Measurements from ENCODE around the gene INSYN2B. TPM values are rescaled to one million over a fixed set of nuclear protein-coding genes. Genes with fewer than 3 reads are reported as not detected.

The INSYN2B gene
- total and polyA plus RNA-seq, 2 donors (not counting 1 experiment from before 2014, with no cell fraction given), result not detected

DNA sequence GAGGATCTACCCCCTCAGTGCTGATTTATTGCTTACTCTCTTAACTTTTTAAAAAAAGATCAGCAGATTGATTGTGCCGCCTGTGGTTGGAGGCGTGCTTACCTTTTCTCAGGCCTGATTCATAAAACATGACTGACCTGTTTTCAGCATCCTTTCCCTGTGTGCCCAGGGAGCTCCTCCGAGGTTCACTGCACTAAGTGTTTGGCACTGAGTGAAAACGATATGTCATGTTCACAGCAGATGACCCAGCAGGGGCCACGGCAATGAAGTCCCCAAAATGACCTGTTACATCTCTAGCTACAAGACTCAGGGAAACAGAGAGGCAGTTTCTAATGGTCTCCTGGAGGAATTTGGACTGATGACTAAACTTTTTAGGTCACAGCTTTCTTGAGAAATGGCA, 69.9 kb downstream of the INSYN2B start:
- intact Hi-C loops (cut with micrococcal nuclease), result no loop called here
- Histone ChIP-seq H3K9me3 (ENCODE audit: control extremely low read depth in 1 of 3, control insufficient read depth in 2 of 3, insufficient read depth in 1 of 3, low read length in 2 of 3) (no peaks in the 10 kb centered on the region), H3K27me3 (replicated peaks in 1 of 4; ENCODE audit: control extremely low read depth in 1 of 4, control insufficient read depth in 3 of 4, insufficient read depth in 4 of 4, low read length in 3 of 4) (no peaks in the 10 kb centered on the region), H3K36me3 (replicated peaks in 1 of 2; ENCODE audit: control extremely low read depth in 1 of 2, control insufficient read depth in 1 of 2, extremely low read depth in 1 of 2, insufficient read depth in 2 of 2, low read length in 1 of 2) (peaks cover 4 to 5% of the 10 kb centered on the region in 2 experiments), H3K4me1 (ENCODE audit: control insufficient read depth in 2 of 2, insufficient read depth in 2 of 2, low read length in 2 of 2) (no peaks in the 10 kb centered on the region), H3K4me3 (ENCODE audit: control extremely low read depth in 1 of 5, extremely low read depth in 1 of 5, insufficient read depth in 1 of 5, low read depth in 2 of 5, low read length in 4 of 5) (no peak overlapping the region), H3K9ac (ENCODE audit: low read length) (no peak overlapping the region), H3K4me2 (replicated peaks; ENCODE audit: low read depth, low read length, poor library complexity, severe bottlenecking) (no peak overlapping the region), H2AFZ (ENCODE audit: insufficient read depth, low read depth, low read length, poor library complexity, severe bottlenecking) (no peak overlapping the region), H4K20me1 (ENCODE audit: control insufficient read depth, insufficient read depth, low read length, poor library complexity, severe bottlenecking) (peaks cover 22% of the 10 kb centered on the region), H3K27ac (ENCODE audit: low read length in 2 of 2) (no peak overlapping the region), H3K79me2 (ENCODE audit: control insufficient read depth, insufficient read depth, low read length) (peaks cover 9% of the 10 kb centered on the region)
- Mint-ChIP-seq H3K4me3 (no peak overlapping the region), H3K27ac (no peak overlapping the region), H3K9me3 (ENCODE audit: insufficient read depth) (no peaks in the 10 kb centered on the region), H3K4me1 (no peaks in the 10 kb centered on the region), H3K27me3 (no peaks in the 10 kb centered on the region)
- ATAC-seq (ENCODE audit: low read depth) (no peak), DNase-seq (no peak)
- ChIA-PET POLR2A (no interaction called here), CTCF (no interaction called here)
- WGBS (ENCODE audit: insufficient coverage), result 100% methylated on average over 5 of the region's 5 CpGs
- TF ChIP-seq EZH2 (IDR thresholded peaks at IDR 0.05; ENCODE audit: borderline replicate concordance, insufficient read depth, low read depth, low read length, poor library complexity, severe bottlenecking), result no peak
- TF ChIP-seq, protein P1, sequence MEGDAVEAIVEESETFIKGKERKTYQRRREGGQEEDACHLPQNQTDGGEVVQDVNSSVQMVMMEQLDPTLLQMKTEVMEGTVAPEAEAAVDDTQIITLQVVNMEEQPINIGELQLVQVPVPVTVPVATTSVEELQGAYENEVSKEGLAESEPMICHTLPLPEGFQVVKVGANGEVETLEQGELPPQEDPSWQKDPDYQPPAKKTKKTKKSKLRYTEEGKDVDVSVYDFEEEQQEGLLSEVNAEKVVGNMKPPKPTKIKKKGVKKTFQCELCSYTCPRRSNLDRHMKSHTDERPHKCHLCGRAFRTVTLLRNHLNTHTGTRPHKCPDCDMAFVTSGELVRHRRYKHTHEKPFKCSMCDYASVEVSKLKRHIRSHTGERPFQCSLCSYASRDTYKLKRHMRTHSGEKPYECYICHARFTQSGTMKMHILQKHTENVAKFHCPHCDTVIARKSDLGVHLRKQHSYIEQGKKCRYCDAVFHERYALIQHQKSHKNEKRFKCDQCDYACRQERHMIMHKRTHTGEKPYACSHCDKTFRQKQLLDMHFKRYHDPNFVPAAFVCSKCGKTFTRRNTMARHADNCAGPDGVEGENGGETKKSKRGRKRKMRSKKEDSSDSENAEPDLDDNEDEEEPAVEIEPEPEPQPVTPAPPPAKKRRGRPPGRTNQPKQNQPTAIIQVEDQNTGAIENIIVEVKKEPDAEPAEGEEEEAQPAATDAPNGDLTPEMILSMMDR (IDR thresholded peaks at IDR 0.05), result no peak

DNA sequence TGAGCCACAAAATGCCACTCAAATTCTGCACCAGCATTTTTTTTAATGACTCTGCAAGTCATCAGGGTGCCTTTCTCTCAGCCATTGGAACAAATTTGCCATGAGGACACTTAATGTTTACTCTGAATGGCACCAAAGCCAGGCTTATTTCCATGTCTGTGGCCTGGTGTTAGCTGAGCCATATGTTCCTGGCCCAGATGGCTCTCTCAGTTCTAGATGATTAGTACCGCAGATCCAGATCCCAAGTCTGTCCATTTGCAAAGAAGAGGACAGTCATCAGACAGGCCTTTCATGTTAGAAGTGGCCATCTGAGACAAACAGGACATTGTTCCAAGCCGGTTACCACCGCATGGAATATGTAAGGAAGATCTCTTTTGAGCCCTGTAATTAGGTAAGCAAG, 70.3 kb downstream of the INSYN2B start:
- H3K27me3 ChIP-seq (replicated peaks in 1 of 4; ENCODE audit: control extremely low read depth in 1 of 4, control insufficient read depth in 3 of 4, insufficient read depth in 4 of 4, low read length in 3 of 4), result no peaks in the 10 kb centered on the region
- no peak overlapping the region for H3K4me3 ChIP-seq (ENCODE audit: control extremely low read depth in 1 of 5, extremely low read depth in 1 of 5, insufficient read depth in 1 of 5, low read depth in 2 of 5, low read length in 4 of 5)
- H3K4me2 ChIP-seq (replicated peaks; ENCODE audit: low read depth, low read length, poor library complexity, severe bottlenecking), result no peak overlapping the region
- no peaks in the 10 kb centered on the region for H3K4me1 ChIP-seq (ENCODE audit: control insufficient read depth in 2 of 2, insufficient read depth in 2 of 2, low read length in 2 of 2)
- H3K27ac ChIP-seq (ENCODE audit: low read length in 2 of 2), result no peak overlapping the region
- no peaks in the 10 kb centered on the region for H3K9me3 ChIP-seq (ENCODE audit: control extremely low read depth in 1 of 3, control insufficient read depth in 2 of 3, insufficient read depth in 1 of 3, low read length in 2 of 3)
- ChIA-PET CTCF (no interaction called here), POLR2A (no interaction called here)
- H3K79me2 ChIP-seq (ENCODE audit: control insufficient read depth, insufficient read depth, low read length), result peaks cover 9% of the 10 kb centered on the region
- H3K36me3 ChIP-seq (replicated peaks in 1 of 2; ENCODE audit: control extremely low read depth in 1 of 2, control insufficient read depth in 1 of 2, extremely low read depth in 1 of 2, insufficient read depth in 2 of 2, low read length in 1 of 2), result peaks cover 4 to 5% of the 10 kb centered on the region in 2 experiments
- WGBS (ENCODE audit: insufficient coverage), result 95% methylated on average over 2 of the region's 3 CpGs
- DNase-seq (no peak), ATAC-seq (ENCODE audit: low read depth) (no peak)
- no peaks in the 10 kb centered on the region for H3K27me3 Mint-ChIP-seq
- no peaks in the 10 kb centered on the region for H3K4me1 Mint-ChIP-seq
- no peak for TF ChIP-seq EZH2 (IDR thresholded peaks at IDR 0.05; ENCODE audit: borderline replicate concordance, insufficient read depth, low read depth, low read length, poor library complexity, severe bottlenecking)
- TF ChIP-seq, protein P1 (IDR thresholded peaks at IDR 0.05), result no peak
- no peak overlapping the region for H3K9ac ChIP-seq (ENCODE audit: low read length)
- intact Hi-C loops (cut with micrococcal nuclease), result no loop called here
- peaks cover 24% of the 10 kb centered on the region for H4K20me1 ChIP-seq (ENCODE audit: control insufficient read depth, insufficient read depth, low read length, poor library complexity, severe bottlenecking)
- no peak overlapping the region for H2AFZ ChIP-seq (ENCODE audit: insufficient read depth, low read depth, low read length, poor library complexity, severe bottlenecking)
- no peaks in the 10 kb centered on the region for H3K9me3 Mint-ChIP-seq (ENCODE audit: insufficient read depth)
- no peak overlapping the region for H3K4me3 Mint-ChIP-seq
- H3K27ac Mint-ChIP-seq, result no peak overlapping the region

Data from B cell (primary cell).